ENCODE results near the gene UBE2E2.

UBE2E2 gene

GRCh38 chr3:23437484-23438145, 234.5 kb downstream of the UBE2E2 start:
- Histone ChIP-seq H3K27ac (ENCODE audit: low read depth, low read length) (no peak overlapping the region), H3K4me3 (ENCODE audit: low read depth in 1 of 2, low read length in 2 of 2) (no peak overlapping the region), H3K9ac (ENCODE audit: low read length) (no peak overlapping the region), H3K27me3 (ENCODE audit: control insufficient read depth in 1 of 2, insufficient read depth in 2 of 2, low read length in 2 of 2) (no peaks in the 10 kb centered on the region), H3K4me1 (ENCODE audit: insufficient read depth, low read length) (no peaks in the 10 kb centered on the region), H3K36me3 (ENCODE audit: insufficient read depth, low read length) (no peaks in the 10 kb centered on the region), H3K9me3 (ENCODE audit: low read length) (no peaks in the 10 kb centered on the region)

GRCh38 chr3:23438657-23439056, 235.5 kb downstream of the UBE2E2 start:
- H3K36me3 ChIP-seq (ENCODE audit: insufficient read depth, low read length): no peaks in the 10 kb centered on the region
- H3K27ac ChIP-seq (ENCODE audit: low read depth, low read length): no peak overlapping the region

GRCh38 chr3:23439080-23439479, 236.0 kb downstream of the UBE2E2 start:
- H3K36me3 ChIP-seq (ENCODE audit: insufficient read depth, low read length): no peaks in the 10 kb centered on the region
- H3K4me1 ChIP-seq (ENCODE audit: insufficient read depth, low read length): no peaks in the 10 kb centered on the region
- H3K9me3 ChIP-seq (ENCODE audit: low read length): no peaks in the 10 kb centered on the region
- H3K4me3 ChIP-seq (ENCODE audit: low read depth in 1 of 2, low read length in 2 of 2): no peak overlapping the region
- no peak overlapping the region for H3K27ac ChIP-seq (ENCODE audit: low read depth, low read length)
- no peaks in the 10 kb centered on the region for H3K27me3 ChIP-seq (ENCODE audit: control insufficient read depth in 1 of 2, insufficient read depth in 2 of 2, low read length in 2 of 2)
- no peak overlapping the region for H3K9ac ChIP-seq (ENCODE audit: low read length)

More at GRCh38 chr3:23438657-23439056, 235.5 kb downstream of the UBE2E2 start:
- H3K4me1 ChIP-seq (ENCODE audit: insufficient read depth, low read length): no peaks in the 10 kb centered on the region
- H3K9me3 ChIP-seq (ENCODE audit: low read length): no peaks in the 10 kb centered on the region
- no peak overlapping the region for H3K4me3 ChIP-seq (ENCODE audit: low read depth in 1 of 2, low read length in 2 of 2)
- H3K9ac ChIP-seq (ENCODE audit: low read length): no peak overlapping the region
- H3K27me3 ChIP-seq (ENCODE audit: control insufficient read depth in 1 of 2, insufficient read depth in 2 of 2, low read length in 2 of 2): no peaks in the 10 kb centered on the region

GRCh38 chr3:23440416-23441294, 237.5 kb downstream of the UBE2E2 start:
- H3K27ac ChIP-seq (ENCODE audit: low read depth, low read length): no peak overlapping the region
- no peak overlapping the region for H3K9ac ChIP-seq (ENCODE audit: low read length)
- no peaks in the 10 kb centered on the region for H3K9me3 ChIP-seq (ENCODE audit: low read length)
- H3K4me1 ChIP-seq (ENCODE audit: insufficient read depth, low read length): no peaks in the 10 kb centered on the region
- H3K4me3 ChIP-seq (ENCODE audit: low read depth in 1 of 2, low read length in 2 of 2): no peak overlapping the region
- no peaks in the 10 kb centered on the region for H3K27me3 ChIP-seq (ENCODE audit: control insufficient read depth in 1 of 2, insufficient read depth in 2 of 2, low read length in 2 of 2)
- no peaks in the 10 kb centered on the region for H3K36me3 ChIP-seq (ENCODE audit: insufficient read depth, low read length)

- Histone ChIP-seq H3K27me3 (ENCODE audit: control insufficient read depth in 1 of 2, insufficient read depth in 2 of 2, low read length in 2 of 2) (no peaks in the 10 kb centered on the region), H3K36me3 (ENCODE audit: insufficient read depth, low read length) (no peaks in the 10 kb centered on the region), H3K9me3 (ENCODE audit: low read length) (no peaks in the 10 kb centered on the region), H3K4me3 (ENCODE audit: low read depth in 1 of 2, low read length in 2 of 2) (no peak overlapping the region), H3K4me1 (ENCODE audit: insufficient read depth, low read length) (no peaks in the 10 kb centered on the region), H3K9ac (ENCODE audit: low read length) (no peak overlapping the region), H3K27ac (ENCODE audit: low read depth, low read length) (no peak overlapping the region)
Observed at GRCh38 chr3:23442598-23443383, 239.7 kb downstream of the UBE2E2 start.

- H3K4me3 ChIP-seq (ENCODE audit: low read depth in 1 of 2, low read length in 2 of 2): no peak overlapping the region
- H3K4me1 ChIP-seq (ENCODE audit: insufficient read depth, low read length): no peaks in the 10 kb centered on the region
- no peaks in the 10 kb centered on the region for H3K36me3 ChIP-seq (ENCODE audit: insufficient read depth, low read length)
- no peaks in the 10 kb centered on the region for H3K9me3 ChIP-seq (ENCODE audit: low read length)
- H3K9ac ChIP-seq (ENCODE audit: low read length): no peak overlapping the region
- H3K27ac ChIP-seq (ENCODE audit: low read depth, low read length): no peak overlapping the region
- H3K27me3 ChIP-seq (ENCODE audit: control insufficient read depth in 1 of 2, insufficient read depth in 2 of 2, low read length in 2 of 2): no peaks in the 10 kb centered on the region
Observed at GRCh38 chr3:23444386-23444785, 241.3 kb downstream of the UBE2E2 start.

- Histone ChIP-seq H3K36me3 (ENCODE audit: insufficient read depth, low read length) (no peaks in the 10 kb centered on the region), H3K9me3 (ENCODE audit: low read length) (no peaks in the 10 kb centered on the region), H3K27me3 (ENCODE audit: control insufficient read depth in 1 of 2, insufficient read depth in 2 of 2, low read length in 2 of 2) (no peaks in the 10 kb centered on the region), H3K27ac (ENCODE audit: low read depth, low read length) (no peak overlapping the region), H3K9ac (ENCODE audit: low read length) (no peak overlapping the region), H3K4me1 (ENCODE audit: insufficient read depth, low read length) (no peaks in the 10 kb centered on the region), H3K4me3 (ENCODE audit: low read depth in 1 of 2, low read length in 2 of 2) (no peak overlapping the region)
Observed at GRCh38 chr3:23446301-23446700, 243.2 kb downstream of the UBE2E2 start.

GRCh38 chr3:23448998-23449537, 245.9 kb downstream of the UBE2E2 start:
- no peaks in the 10 kb centered on the region for H3K27me3 ChIP-seq (ENCODE audit: control insufficient read depth in 1 of 2, insufficient read depth in 2 of 2, low read length in 2 of 2)
- H3K36me3 ChIP-seq (ENCODE audit: insufficient read depth, low read length): no peaks in the 10 kb centered on the region
- no peaks in the 10 kb centered on the region for H3K9me3 ChIP-seq (ENCODE audit: low read length)
- no peak overlapping the region for H3K27ac ChIP-seq (ENCODE audit: low read depth, low read length)
- H3K9ac ChIP-seq (ENCODE audit: low read length): no peak overlapping the region
- no peak overlapping the region for H3K4me3 ChIP-seq (ENCODE audit: low read depth in 1 of 2, low read length in 2 of 2)
- peaks cover 6% of the 10 kb centered on the region for H3K4me1 ChIP-seq (ENCODE audit: insufficient read depth, low read length)

GRCh38 chr3:23450051-23450450, 246.9 kb downstream of the UBE2E2 start:
- H3K27ac ChIP-seq (ENCODE audit: low read depth, low read length): no peak overlapping the region
- no peaks in the 10 kb centered on the region for H3K27me3 ChIP-seq (ENCODE audit: control insufficient read depth in 1 of 2, insufficient read depth in 2 of 2, low read length in 2 of 2)
- peaks cover 14% of the 10 kb centered on the region for H3K4me1 ChIP-seq (ENCODE audit: insufficient read depth, low read length)
- no peaks in the 10 kb centered on the region for H3K36me3 ChIP-seq (ENCODE audit: insufficient read depth, low read length)
- H3K4me3 ChIP-seq (ENCODE audit: low read depth in 1 of 2, low read length in 2 of 2): no peak overlapping the region
- no peak overlapping the region for H3K9ac ChIP-seq (ENCODE audit: low read length)
- no peaks in the 10 kb centered on the region for H3K9me3 ChIP-seq (ENCODE audit: low read length)

GRCh38 chr3:23450806-23451205, 247.7 kb downstream of the UBE2E2 start:
- H3K27me3 ChIP-seq (ENCODE audit: control insufficient read depth in 1 of 2, insufficient read depth in 2 of 2, low read length in 2 of 2): no peaks in the 10 kb centered on the region
- H3K4me1 ChIP-seq (ENCODE audit: insufficient read depth, low read length): peaks cover 14% of the 10 kb centered on the region
- no peak overlapping the region for H3K27ac ChIP-seq (ENCODE audit: low read depth, low read length)
- no peaks in the 10 kb centered on the region for H3K36me3 ChIP-seq (ENCODE audit: insufficient read depth, low read length)
- H3K9ac ChIP-seq (ENCODE audit: low read length): no peak overlapping the region
- no peak overlapping the region for H3K4me3 ChIP-seq (ENCODE audit: low read depth in 1 of 2, low read length in 2 of 2)
- no peaks in the 10 kb centered on the region for H3K9me3 ChIP-seq (ENCODE audit: low read length)

- H3K27me3 ChIP-seq (ENCODE audit: control insufficient read depth in 1 of 2, insufficient read depth in 2 of 2, low read length in 2 of 2): no peaks in the 10 kb centered on the region
Observed at GRCh38 chr3:23452408-23452807, 249.3 kb downstream of the UBE2E2 start.

More at GRCh38 chr3:23452408-23452807, 249.3 kb downstream of the UBE2E2 start:
- Histone ChIP-seq H3K36me3 (ENCODE audit: insufficient read depth, low read length) (no peaks in the 10 kb centered on the region), H3K9me3 (ENCODE audit: low read length) (no peaks in the 10 kb centered on the region), H3K27ac (ENCODE audit: low read depth, low read length) (no peak overlapping the region), H3K4me1 (ENCODE audit: insufficient read depth, low read length) (peaks cover 14% of the 10 kb centered on the region), H3K4me3 (ENCODE audit: low read depth in 1 of 2, low read length in 2 of 2) (no peak overlapping the region), H3K9ac (ENCODE audit: low read length) (no peak overlapping the region)

Measured in muscle layer of colon (tissue), 2 donors.